Measurements from ENCODE around the gene SNAPC2. TPM values are rescaled to one million over a fixed set of nuclear protein-coding genes. Genes with fewer than 3 reads are reported as not detected.

Gene SNAPC2
- polyA plus RNA-seq, 1 of the 3 experiments (the other 2 are of a cell fraction) = 38.7 TPM

DNA sequence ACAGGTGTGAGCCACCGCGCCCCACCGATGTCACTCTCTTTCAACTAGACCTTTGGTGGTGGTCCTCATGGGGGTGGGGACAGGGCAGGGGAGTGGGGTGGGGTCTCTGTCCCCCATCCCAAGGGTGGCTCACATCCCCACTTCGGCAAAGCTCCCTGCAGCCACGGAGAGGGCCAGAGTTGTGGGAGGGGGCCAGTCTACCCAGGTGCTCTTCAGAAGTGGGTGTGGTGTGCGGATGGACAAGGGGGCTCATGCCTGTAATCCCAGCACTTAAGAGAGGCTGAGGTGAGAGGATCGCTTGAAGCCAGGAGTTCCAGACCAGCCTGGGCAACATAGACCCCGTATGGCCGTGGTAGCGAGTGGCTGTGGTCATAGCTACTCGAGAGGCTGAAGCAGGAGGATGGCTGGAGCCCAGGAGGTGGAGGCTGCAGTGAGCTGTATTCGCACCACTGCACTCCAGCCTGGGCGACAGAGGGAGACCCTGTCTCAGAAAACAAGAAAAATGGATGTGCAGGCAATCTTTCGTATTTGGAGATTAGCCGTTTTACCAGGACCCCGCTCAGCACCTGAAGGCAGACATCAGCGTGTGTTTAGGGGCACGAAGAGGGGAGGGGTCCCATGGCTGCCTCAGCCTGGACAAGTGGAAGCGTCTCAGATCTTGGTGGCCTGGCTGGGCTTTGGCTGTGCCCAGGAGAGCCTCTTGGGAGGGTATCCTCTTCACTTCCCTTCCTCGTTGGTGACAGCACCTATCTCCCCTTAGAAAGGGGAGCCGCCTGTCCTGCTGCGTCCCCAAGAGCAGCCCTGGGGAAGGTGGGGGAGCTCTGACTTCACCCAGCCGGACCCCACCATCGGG is 4.7 kb upstream of the SNAPC2 start:
- no peak for DNase-seq
- H3K4me3 ChIP-seq (ENCODE audit: low read depth in 2 of 2, low read length in 1 of 2) = peak overlapping the region; percentile 37 to 43; a peak in 3 of 4 replicates
- no peaks in the 10 kb centered on the region for H3K79me2 ChIP-seq (ENCODE audit: insufficient read depth)
- POLR2A ChIA-PET = interaction anchor here (1.8 to 2.2 kb wide), 3 partner anchors 8 to 53 kb away, joined by 4 to 6 read pairs (median 5); partner anchors contain the start of gene MAP2K7
- no peaks in the 10 kb centered on the region for H3K9me3 ChIP-seq
- H3K9ac ChIP-seq = no peak overlapping the region
- H3F3A ChIP-seq (replicated peaks; ENCODE audit: insufficient read depth) = peaks cover 10% of the 10 kb centered on the region
- peaks cover 0 to 24% of the 10 kb centered on the region in 2 experiments for H3K36me3 ChIP-seq (replicated peaks in 1 of 2; ENCODE audit: control insufficient read depth in 1 of 2, insufficient read depth in 2 of 2, low read length in 1 of 2)
- H4K20me1 ChIP-seq (ENCODE audit: insufficient read depth) = no peaks in the 10 kb centered on the region
- TF ChIP-seq, protein P1, sequence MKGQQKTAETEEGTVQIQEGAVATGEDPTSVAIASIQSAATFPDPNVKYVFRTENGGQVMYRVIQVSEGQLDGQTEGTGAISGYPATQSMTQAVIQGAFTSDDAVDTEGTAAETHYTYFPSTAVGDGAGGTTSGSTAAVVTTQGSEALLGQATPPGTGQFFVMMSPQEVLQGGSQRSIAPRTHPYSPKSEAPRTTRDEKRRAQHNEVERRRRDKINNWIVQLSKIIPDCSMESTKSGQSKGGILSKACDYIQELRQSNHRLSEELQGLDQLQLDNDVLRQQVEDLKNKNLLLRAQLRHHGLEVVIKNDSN (IDR thresholded peaks at IDR 0.05; ENCODE audit: borderline replicate concordance, low read depth) = no peak
- TF ChIP-seq RAD21 (IDR thresholded peaks at IDR 0.05; ENCODE audit: low read length) (no peak), NFIC (IDR thresholded peaks at IDR 0.05; ENCODE audit: borderline replicate concordance) (no peak), NRF1 (IDR thresholded peaks at IDR 0.05; ENCODE audit: low read depth, low read length) (no peak), TAF1 (IDR thresholded peaks at IDR 0.05; ENCODE audit: borderline replicate concordance, low read depth, low read length) (no peak), FOXJ3 (CRISPR knock-in tag; IDR thresholded peaks at IDR 0.05) (no peak), JUND (IDR thresholded peaks at IDR 0.05) (no peak), RXRA (IDR thresholded peaks at IDR 0.05; ENCODE audit: borderline replicate concordance, low read depth) (no peak)
- TF ChIP-seq, protein P2, sequence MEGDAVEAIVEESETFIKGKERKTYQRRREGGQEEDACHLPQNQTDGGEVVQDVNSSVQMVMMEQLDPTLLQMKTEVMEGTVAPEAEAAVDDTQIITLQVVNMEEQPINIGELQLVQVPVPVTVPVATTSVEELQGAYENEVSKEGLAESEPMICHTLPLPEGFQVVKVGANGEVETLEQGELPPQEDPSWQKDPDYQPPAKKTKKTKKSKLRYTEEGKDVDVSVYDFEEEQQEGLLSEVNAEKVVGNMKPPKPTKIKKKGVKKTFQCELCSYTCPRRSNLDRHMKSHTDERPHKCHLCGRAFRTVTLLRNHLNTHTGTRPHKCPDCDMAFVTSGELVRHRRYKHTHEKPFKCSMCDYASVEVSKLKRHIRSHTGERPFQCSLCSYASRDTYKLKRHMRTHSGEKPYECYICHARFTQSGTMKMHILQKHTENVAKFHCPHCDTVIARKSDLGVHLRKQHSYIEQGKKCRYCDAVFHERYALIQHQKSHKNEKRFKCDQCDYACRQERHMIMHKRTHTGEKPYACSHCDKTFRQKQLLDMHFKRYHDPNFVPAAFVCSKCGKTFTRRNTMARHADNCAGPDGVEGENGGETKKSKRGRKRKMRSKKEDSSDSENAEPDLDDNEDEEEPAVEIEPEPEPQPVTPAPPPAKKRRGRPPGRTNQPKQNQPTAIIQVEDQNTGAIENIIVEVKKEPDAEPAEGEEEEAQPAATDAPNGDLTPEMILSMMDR (IDR thresholded peaks at IDR 0.05) = no peak
- TF ChIP-seq, protein P3, sequence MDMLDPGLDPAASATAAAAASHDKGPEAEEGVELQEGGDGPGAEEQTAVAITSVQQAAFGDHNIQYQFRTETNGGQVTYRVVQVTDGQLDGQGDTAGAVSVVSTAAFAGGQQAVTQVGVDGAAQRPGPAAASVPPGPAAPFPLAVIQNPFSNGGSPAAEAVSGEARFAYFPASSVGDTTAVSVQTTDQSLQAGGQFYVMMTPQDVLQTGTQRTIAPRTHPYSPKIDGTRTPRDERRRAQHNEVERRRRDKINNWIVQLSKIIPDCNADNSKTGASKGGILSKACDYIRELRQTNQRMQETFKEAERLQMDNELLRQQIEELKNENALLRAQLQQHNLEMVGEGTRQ (IDR thresholded peaks at IDR 0.05; ENCODE audit: borderline replicate concordance, low read depth, low read length) = no peak
- TF ChIP-seq, protein P4, sequence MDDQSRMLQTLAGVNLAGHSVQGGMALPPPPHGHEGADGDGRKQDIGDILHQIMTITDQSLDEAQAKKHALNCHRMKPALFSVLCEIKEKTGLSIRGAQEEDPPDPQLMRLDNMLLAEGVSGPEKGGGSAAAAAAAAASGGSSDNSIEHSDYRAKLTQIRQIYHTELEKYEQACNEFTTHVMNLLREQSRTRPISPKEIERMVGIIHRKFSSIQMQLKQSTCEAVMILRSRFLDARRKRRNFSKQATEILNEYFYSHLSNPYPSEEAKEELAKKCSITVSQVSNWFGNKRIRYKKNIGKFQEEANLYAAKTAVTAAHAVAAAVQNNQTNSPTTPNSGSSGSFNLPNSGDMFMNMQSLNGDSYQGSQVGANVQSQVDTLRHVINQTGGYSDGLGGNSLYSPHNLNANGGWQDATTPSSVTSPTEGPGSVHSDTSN (IDR thresholded peaks at IDR 0.05) = no peak
- WGBS (ENCODE audit: low lambda C conversion rate) = 66% methylated on average over 18 of the region's 24 CpGs
- peak overlapping the region; percentile 57 for H3K4me2 ChIP-seq
- peaks cover 7% of the 10 kb centered on the region; the same call in 1 of the 2 replicates for H3K27me3 ChIP-seq (ENCODE audit: insufficient read depth)
- no peak overlapping the region for H3K27ac ChIP-seq (ENCODE audit: low read depth in 2 of 2, low read length in 1 of 2)
- CTCF ChIA-PET = interaction anchor here (0.6 to 5.0 kb wide), 4 partner anchors 12 to 411 kb away, joined by 3 to 26 read pairs (median 16); partner anchors contain the start of gene MAP2K7
- peaks cover 0 to 14% of the 10 kb centered on the region in 2 experiments; a peak in 2 of 4 replicates for H3K4me1 ChIP-seq (ENCODE audit: control insufficient read depth in 1 of 2, insufficient read depth in 2 of 2, low read depth in 1 of 2, low read length in 1 of 2)
- H2AFZ ChIP-seq (ENCODE audit: low read depth) = no peak overlapping the region
- no peaks in the 10 kb centered on the region for H3K9me2 ChIP-seq
